ENCODE results near the gene NEURL1B.

NEURL1B gene

GRCh38 chr5:172662596-172662995 is 21.5 kb downstream of the NEURL1B start:
- in situ Hi-C loops (cut with HindIII; ENCODE audit: low pct_ligation_motif_present, low sequenced_read_pairs): no loop called here
- no peak overlapping the region for H3K27ac ChIP-seq

GRCh38 chr5:172664018-172664417 is 23.0 kb downstream of the NEURL1B start:
- DNase-seq: no peak
- H3K36me3 ChIP-seq (replicated peaks): no peaks in the 10 kb centered on the region
- TF ChIP-seq CTCF (IDR thresholded peaks at IDR 0.05; ENCODE audit: low read depth, low read length, missing control alignments): no peak
- H3K27ac ChIP-seq: no peak overlapping the region
- no peaks in the 10 kb centered on the region for H3K27me3 ChIP-seq (replicated peaks)
- H3K4me3 ChIP-seq (ENCODE audit: low read depth, low read length): no peak overlapping the region
- in situ Hi-C loops (cut with HindIII; ENCODE audit: low pct_ligation_motif_present, low sequenced_read_pairs): no loop called here

More at GRCh38 chr5:172662596-172662995, 21.5 kb downstream of the NEURL1B start:
- no peak for TF ChIP-seq CTCF (IDR thresholded peaks at IDR 0.05; ENCODE audit: low read depth, low read length, missing control alignments)
- DNase-seq: no peak
- Histone ChIP-seq H3K36me3 (replicated peaks) (no peaks in the 10 kb centered on the region), H3K27me3 (replicated peaks) (no peaks in the 10 kb centered on the region), H3K4me3 (ENCODE audit: low read depth, low read length) (no peak overlapping the region)

- Histone ChIP-seq H3K36me3 (replicated peaks) (no peaks in the 10 kb centered on the region), H3K4me3 (ENCODE audit: low read depth, low read length) (no peak overlapping the region), H3K27ac (no peak overlapping the region), H3K27me3 (replicated peaks) (no peaks in the 10 kb centered on the region)
- in situ Hi-C loops (cut with HindIII; ENCODE audit: low pct_ligation_motif_present, low sequenced_read_pairs): no loop called here
- no peak for TF ChIP-seq CTCF (IDR thresholded peaks at IDR 0.05; ENCODE audit: low read depth, low read length, missing control alignments)
- DNase-seq: no peak
Measured at GRCh38 chr5:172664681-172665541, 23.8 kb downstream of the NEURL1B start.

- DNase-seq: no peak
- Histone ChIP-seq H3K27me3 (replicated peaks) (no peaks in the 10 kb centered on the region), H3K4me3 (ENCODE audit: low read depth, low read length) (no peak overlapping the region), H3K27ac (no peak overlapping the region), H3K36me3 (replicated peaks) (no peaks in the 10 kb centered on the region)
- no peak for TF ChIP-seq CTCF (IDR thresholded peaks at IDR 0.05; ENCODE audit: low read depth, low read length, missing control alignments)
- in situ Hi-C loops (cut with HindIII; ENCODE audit: low pct_ligation_motif_present, low sequenced_read_pairs): no loop called here
Measured at GRCh38 chr5:172666251-172666650, 25.2 kb downstream of the NEURL1B start.

DNA sequence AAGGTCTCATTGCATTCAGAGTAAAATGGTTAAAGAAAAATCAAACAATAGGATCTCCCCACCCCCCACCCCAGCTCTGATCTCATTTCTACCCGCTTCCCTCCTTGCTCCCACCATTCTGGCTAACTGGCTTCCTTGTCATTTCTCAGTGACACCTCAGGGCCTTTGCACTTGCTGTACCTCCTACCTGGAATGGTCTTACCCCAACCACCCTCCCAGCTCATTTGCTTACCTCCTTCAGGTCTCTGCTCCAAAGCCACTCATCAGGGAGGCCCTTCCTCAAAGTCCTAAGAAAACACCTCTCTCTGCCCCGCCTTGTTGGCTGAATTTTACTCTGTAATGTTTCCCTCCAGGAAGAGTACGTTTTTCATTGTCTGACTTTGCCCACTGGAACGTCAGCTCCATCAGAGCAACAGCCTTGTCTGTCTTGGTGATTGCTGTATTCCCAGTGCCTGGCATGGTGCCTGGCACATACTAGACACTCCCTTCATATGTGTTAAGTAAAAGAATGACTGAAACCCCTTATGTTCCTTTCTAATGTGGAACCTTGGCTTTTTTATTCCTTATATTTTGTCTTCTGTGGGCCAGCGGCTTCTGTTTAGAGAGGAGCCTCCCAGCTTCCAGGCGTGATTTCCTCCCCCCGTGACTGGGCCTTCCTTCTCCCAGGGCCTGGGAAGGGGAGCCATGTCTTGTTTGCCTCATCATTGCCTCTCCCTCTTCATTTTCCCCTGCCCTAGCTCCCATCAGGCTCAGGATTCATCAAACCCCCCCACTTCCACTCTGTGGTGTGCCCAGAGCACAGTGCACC is 26.9 kb downstream of the NEURL1B start:
- no peak for TF ChIP-seq CTCF (IDR thresholded peaks at IDR 0.05; ENCODE audit: low read depth, low read length, missing control alignments)
- Histone ChIP-seq H3K36me3 (replicated peaks) (no peaks in the 10 kb centered on the region), H3K4me3 (ENCODE audit: low read depth, low read length) (no peak overlapping the region), H3K27me3 (replicated peaks) (no peaks in the 10 kb centered on the region), H3K27ac (no peak overlapping the region)
- in situ Hi-C loops (cut with HindIII; ENCODE audit: low pct_ligation_motif_present, low sequenced_read_pairs): no loop called here
- no peak for DNase-seq
